SK-N-SH (cell line): ENCODE results near the gene SLC41A3. TPM values are rescaled to one million over a fixed set of nuclear protein-coding genes. Genes with fewer than 3 reads are reported as not detected.

Experiments used
- CTCF ChIA-PET: fragments of 300-600, 350-600 bp; formaldehyde crosslinking; extraction: SDS; loops from one replicate; lab custom pipeline; 2021; lab: Yijun Ruan, JAX
- POLR2A ChIA-PET: fragments of 350-600 bp; sonication (Branson Sonifier 250); formaldehyde crosslinking; extraction: SDS; loops from one replicate; lab custom pipeline; 2020; ENCODE audit warnings: antibody characterized with exemption, inconsistent platforms; lab: Yijun Ruan, JAX
- DNase-seq: peaks from one replicate; pipeline ENCODE4 v3.0.0; 2012
- H2AFZ ChIP-seq: fragments of 200-600 bp; sonication (generic); 2 replicates; pipeline ENCODE4 v1.8.1; 2016; ENCODE audit warnings: antibody characterized with exemption, mild to moderate bottlenecking, low read depth
- H3F3A ChIP-seq: fragments of 200-600 bp; sonication (generic); replicated peaks from 2 replicates; pipeline ENCODE3; 2016; ENCODE audit warnings: antibody characterized with exemption, mild to moderate bottlenecking; ENCODE audit not compliant: insufficient read depth
- H3K27ac ChIP-seq, 2 experiments: fragments of 200-500 bp in 1 of 2; fragments of 200-600 bp in 1 of 2; sonication (Bioruptor generic) in 1 of 2; sonication (generic), shearing (Covaris generic) in 1 of 2; 2 replicates each; pipeline versions ENCODE4 v1.5.1 to v1.6.1; 2014 to 2016; ENCODE audit warnings: low read depth in 2 of 2, inconsistent platforms in 1 of 2, low read length in 1 of 2, mild to moderate bottlenecking in 1 of 2, mixed read lengths in 1 of 2
- H3K27me3 ChIP-seq: fragments of 200-600 bp; sonication (generic), shearing (Covaris generic); 2 replicates; pipeline ENCODE4 v1.6.1; 2016; ENCODE audit warnings: mixed run types; ENCODE audit not compliant: insufficient read depth
- H3K36me3 ChIP-seq, 2 experiments: fragments of 200-500 bp in 1 of 2; fragments of 200-600 bp in 1 of 2; sonication (Bioruptor generic) in 1 of 2; sonication (generic) in 1 of 2; replicated peaks in 1 of 2; 2 replicates each; pipeline versions ENCODE3 to v1.5.1; 2014 to 2016; ENCODE audit warnings: low read length in 1 of 2, mild to moderate bottlenecking in 1 of 2; ENCODE audit not compliant: insufficient read depth in 2 of 2, control insufficient read depth in 1 of 2
- H3K4me1 ChIP-seq, 2 experiments: fragments of 200-500 bp in 1 of 2; fragments of 200-600 bp in 1 of 2; sonication (Bioruptor generic) in 1 of 2; sonication (generic), shearing (Covaris generic) in 1 of 2; 2 replicates each; pipeline versions ENCODE4 v1.5.1 to v1.6.1; 2014 to 2016; ENCODE audit warnings: low read depth in 1 of 2, low read length in 1 of 2, mixed run types in 1 of 2; ENCODE audit not compliant: insufficient read depth in 2 of 2, control insufficient read depth in 1 of 2
- H3K4me2 ChIP-seq: fragments of 200-600 bp; sonication (generic), shearing (Covaris generic); 2 replicates; pipeline ENCODE4 v1.6.1; 2017; ENCODE audit warnings: mixed run types
- H3K4me3 ChIP-seq, 2 experiments: fragments of 200-500 bp in 1 of 2; fragments of 200-600 bp in 1 of 2; sonication (Bioruptor generic) in 1 of 2; sonication (generic), shearing (Covaris generic) in 1 of 2; 2 replicates each; pipeline versions ENCODE4 v1.5.1 to v1.8.1; 2014 to 2016; ENCODE audit warnings: low read depth in 2 of 2, inconsistent platforms in 1 of 2, low read length in 1 of 2, mild to moderate bottlenecking in 1 of 2, mixed read lengths in 1 of 2, moderate library complexity in 1 of 2
- H3K79me2 ChIP-seq: fragments of 200-600 bp; sonication (generic); 2 replicates; pipeline ENCODE4 v1.8.1; 2017; ENCODE audit warnings: mild to moderate bottlenecking; ENCODE audit not compliant: insufficient read depth
- H3K9ac ChIP-seq: fragments of 200-600 bp; sonication (generic); 2 replicates; pipeline ENCODE4 v1.6.1; 2017; ENCODE audit warnings: mixed run types
- H3K9me2 ChIP-seq: fragments of 200-600 bp; sonication (generic); 2 replicates; pipeline ENCODE4 v1.6.1; 2017; ENCODE audit warnings: mixed run types
- H3K9me3 ChIP-seq: fragments of 200-600 bp; sonication (generic); 2 replicates; pipeline ENCODE4 v1.6.1; 2017; ENCODE audit warnings: mixed run types, mild to moderate bottlenecking, moderate library complexity
- H4K20me1 ChIP-seq: fragments of 200-600 bp; sonication (generic); 2 replicates; pipeline ENCODE4 v1.6.1; 2017; ENCODE audit warnings: mild to moderate bottlenecking, mixed run types; ENCODE audit not compliant: insufficient read depth
- CTCF ChIP-seq: fragments of 200-600 bp; sonication (generic); IDR thresholded peaks from 2 replicates; pipeline ENCODE4 v1.6.1; 2017; ENCODE audit warnings: antibody characterized with exemption, mild to moderate bottlenecking, moderate library complexity
- FOSL2 ChIP-seq: IDR thresholded peaks from 2 replicates; pipeline ENCODE4 v1.4.0; 2012; ENCODE audit warnings: low read depth, mild to moderate bottlenecking, moderate library complexity, borderline replicate concordance
- FOXJ3 ChIP-seq: sonication (generic); formaldehyde crosslinking; IDR thresholded peaks from 2 replicates; pipeline ENCODE4 v1.5.1; 2020; ENCODE audit warnings: mild to moderate bottlenecking, missing genetic modification reagents
- FOXM1 ChIP-seq: IDR thresholded peaks from 2 replicates; pipeline ENCODE4 v1.4.0; 2012; ENCODE audit warnings: low read depth, mild to moderate bottlenecking
- GABPA ChIP-seq: IDR thresholded peaks from 2 replicates; pipeline ENCODE4 v1.4.0; 2012; ENCODE audit warnings: low read depth, mild to moderate bottlenecking
- GATA2 ChIP-seq: sonication (generic); formaldehyde crosslinking; IDR thresholded peaks from 2 replicates; pipeline ENCODE4 v1.5.0; 2020; ENCODE audit warnings: mild to moderate bottlenecking, missing genetic modification reagents
- MAX ChIP-seq: IDR thresholded peaks from 2 replicates; pipeline ENCODE4 v1.4.0; 2012; ENCODE audit warnings: low read depth
- NFIC ChIP-seq: IDR thresholded peaks from 2 replicates; pipeline ENCODE4 v1.4.0; 2012; ENCODE audit warnings: borderline replicate concordance
- RAD21 ChIP-seq: IDR thresholded peaks from 2 replicates; pipeline ENCODE4 v1.6.1; 2012; ENCODE audit warnings: mild to moderate bottlenecking, low read length
- RCOR1 ChIP-seq: fragments of 150-350 bp; IDR thresholded peaks from 2 replicates; pipeline ENCODE4 v1.6.1; 2017; ENCODE audit warnings: antibody characterized with exemption, low read length
- REST ChIP-seq: IDR thresholded peaks from 2 replicates; pipeline ENCODE4 v1.6.1; 2012; ENCODE audit warnings: mild to moderate bottlenecking, low read depth, low read length, moderate library complexity
- SMC3 ChIP-seq: IDR thresholded peaks from 2 replicates; pipeline ENCODE4 v1.6.1; 2012; ENCODE audit warnings: low read depth, low read length, improper control_type of control experiment
- USF1 ChIP-seq: IDR thresholded peaks from 2 replicates; pipeline ENCODE4 v1.4.0; 2012; ENCODE audit warnings: low read depth, borderline replicate concordance
- YY1 ChIP-seq: IDR thresholded peaks from 2 replicates; pipeline ENCODE4 v1.4.0; 2012; ENCODE audit warnings: low read depth, mild to moderate bottlenecking
- ZBTB33 ChIP-seq: IDR thresholded peaks from 2 replicates; pipeline ENCODE4 v1.4.0; 2012; ENCODE audit warnings: low read depth, borderline replicate concordance
- WGBS: methylation state at CpG from one replicate; pipeline ENCODE4 v1.1.6; 2017; ENCODE audit warnings: low lambda C conversion rate; 5-methylcytosine and 5-hydroxymethylcytosine counted together
- polyA plus RNA-seq, 3 experiments: library from polyadenylated mRNA; depleted of rRNA; stranded (reverse); fragments of >200 nt; gene quantifications; 2 replicates each; pipeline ENCODE4 v1.2.3, GENCODE V29; 2012
- TF ChIP-seq, protein P1 (sequence below): fragments of 150-350 bp; IDR thresholded peaks from 2 replicates; pipeline ENCODE4 v1.6.1; 2016; ENCODE audit warnings: mild to moderate bottlenecking, low read depth, low read length

SLC41A3 gene
- polyA plus RNA-seq, 1 of the 3 experiments (the other 2 are of a cell fraction): 53.4 TPM

GRCh38 chr3:126125781-126126251 is 41.9 kb upstream of the SLC41A3 start:
- 43% methylated on average over 1 of the region's 2 CpGs for WGBS
- Histone ChIP-seq H3F3A (no peaks in the 10 kb centered on the region), H3K9me3 (no peaks in the 10 kb centered on the region), H3K27me3 (no peaks in the 10 kb centered on the region), H3K4me2 (no peak overlapping the region), H3K9ac (no peak overlapping the region), H3K36me3 (no peaks in the 10 kb centered on the region), H4K20me1 (no peaks in the 10 kb centered on the region), H3K79me2 (no peaks in the 10 kb centered on the region), H2AFZ (no peak overlapping the region), H3K27ac (no peak overlapping the region; a peak in 1 of 4 replicates), H3K4me3 (no peak overlapping the region), H3K9me2 (no peaks in the 10 kb centered on the region), H3K4me1 (peaks cover 0 to 25% of the 10 kb centered on the region in 2 experiments; a peak in 1 of 4 replicates)
- no peak for DNase-seq
- POLR2A ChIA-PET: no interaction called here
- TF ChIP-seq FOXM1: no peak
- no peak for TF ChIP-seq MAX
- no peak for TF ChIP-seq NFIC
- TF ChIP-seq GATA2: no peak
- no peak for TF ChIP-seq USF1
- TF ChIP-seq ZBTB33: no peak
- TF ChIP-seq FOSL2: no peak
- no peak for TF ChIP-seq RCOR1
- TF ChIP-seq CTCF: no peak
- TF ChIP-seq FOXJ3 (CRISPR knock-in tag): no peak
- TF ChIP-seq, protein P1, sequence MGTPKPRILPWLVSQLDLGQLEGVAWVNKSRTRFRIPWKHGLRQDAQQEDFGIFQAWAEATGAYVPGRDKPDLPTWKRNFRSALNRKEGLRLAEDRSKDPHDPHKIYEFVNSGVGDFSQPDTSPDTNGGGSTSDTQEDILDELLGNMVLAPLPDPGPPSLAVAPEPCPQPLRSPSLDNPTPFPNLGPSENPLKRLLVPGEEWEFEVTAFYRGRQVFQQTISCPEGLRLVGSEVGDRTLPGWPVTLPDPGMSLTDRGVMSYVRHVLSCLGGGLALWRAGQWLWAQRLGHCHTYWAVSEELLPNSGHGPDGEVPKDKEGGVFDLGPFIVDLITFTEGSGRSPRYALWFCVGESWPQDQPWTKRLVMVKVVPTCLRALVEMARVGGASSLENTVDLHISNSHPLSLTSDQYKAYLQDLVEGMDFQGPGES: no peak
- no peak for TF ChIP-seq REST
- TF ChIP-seq YY1: no peak
- no peak for TF ChIP-seq RAD21
- TF ChIP-seq SMC3: no peak
- TF ChIP-seq GABPA: no peak
- CTCF ChIA-PET: interaction anchor here (1.6 to 3.3 kb wide), 4 partner anchors 8 to 349 kb away, joined by 5 to 60 read pairs (median 10); partner anchors contain the start of gene ZXDC
